Uterus (tissue), 4 donors: ENCODE measurements around the gene GRHL3. TPM values are rescaled to one million over a fixed set of nuclear protein-coding genes. Genes with fewer than 3 reads are reported as not detected.

Source experiments
- DNase-seq, 2 donors: peaks; one replicate each; pipeline ENCODE4 v3.0.0-alpha.2; 2019 to 2020
- H3K27ac ChIP-seq, 2 donors: fragments of 200-600 bp; sonication (generic); 1 replicate in 1 of 2; 2 replicates in 1 of 2; pipeline ENCODE4 v1.5.1; 2016 to 2018
- H3K27me3 ChIP-seq, 2 donors: fragments of 200-600 bp; sonication (generic); one replicate each; pipeline ENCODE4 v1.5.1; 2018 to 2019; ENCODE audit warnings: control low read depth in 1 of 2
- H3K36me3 ChIP-seq, 2 donors: fragments of 200-600 bp; sonication (generic); one replicate each; pipeline ENCODE4 v1.5.1; 2019; ENCODE audit warnings: control low read depth in 1 of 2
- H3K4me1 ChIP-seq, 2 donors: fragments of 200-600 bp; sonication (generic); one replicate each; pipeline ENCODE4 v1.5.1; 2018 to 2019; ENCODE audit warnings: control low read depth in 1 of 2
- H3K4me3 ChIP-seq, 2 donors: fragments of 200-600 bp; sonication (generic); 1 replicate in 1 of 2; 2 replicates in 1 of 2; pipeline ENCODE4 v1.5.1; 2018 to 2019; ENCODE audit warnings: mild to moderate bottlenecking in 1 of 2
- H3K9me3 ChIP-seq, 2 donors: fragments of 200-600 bp; sonication (generic); one replicate each; pipeline ENCODE4 v1.5.1; 2019; ENCODE audit warnings: control low read depth in 1 of 2
- POLR2A ChIP-seq, 2 donors: fragments of 450-650 bp; IDR thresholded peaks; one replicate each; pipeline ENCODE4 v1.6.1; 2016; ENCODE audit warnings: antibody characterized with exemption in 2 of 2, mild to moderate bottlenecking in 1 of 2, moderate library complexity in 1 of 2
- intact Hi-C: fragments of 100-400 bp; cut with DNase I; formaldehyde crosslinking; loops from one replicate; pipeline ENCODE4 v1.15.1; 2023; ENCODE audit warnings: low total_unique reads
- total RNA-seq, 4 donors: library from RNA; depleted of rRNA in 3 of 4; stranded (reverse); fragments of >200 nt in 3 of 4; gene quantifications; one replicate each; pipeline versions ENCODE4 v1.1.0 to v1.2.4, GENCODE V29; 2014 to 2023
- TF ChIP-seq, protein P1 (sequence below), 4 experiments: fragments of 200-600 bp in 2 of 4; fragments of 450-650 bp in 2 of 4; sonication (generic) in 2 of 4; IDR thresholded peaks; one replicate each; pipeline ENCODE4 v1.5.1; 2016 to 2019; ENCODE audit warnings: antibody characterized with exemption in 4 of 4, mild to moderate bottlenecking in 2 of 4, moderate library complexity in 1 of 4
- donor health status: DM: yes; HTN: yes; CAD: no.

GRHL3 gene
- total RNA-seq, 4 donors from 2014 or later: 0.15 to 0.35 TPM; not detected in 2

GRCh38 chr1:24331961-24332673 lies 13.0 kb downstream of the GRHL3 start:
- intact Hi-C loops: no loop called here

GRCh38 chr1:24336075-24336474 lies 16.9 kb downstream of the GRHL3 start:
- no peak for DNase-seq
- intact Hi-C loops: no loop called here
- no peaks in the 10 kb centered on the region for H3K36me3 ChIP-seq
- H3K9me3 ChIP-seq: no peaks in the 10 kb centered on the region
- H3K27me3 ChIP-seq: no peaks in the 10 kb centered on the region
- H3K27ac ChIP-seq: no peak overlapping the region
- H3K4me3 ChIP-seq: no peak overlapping the region
- H3K4me1 ChIP-seq: no peaks in the 10 kb centered on the region
- TF ChIP-seq, protein P1, sequence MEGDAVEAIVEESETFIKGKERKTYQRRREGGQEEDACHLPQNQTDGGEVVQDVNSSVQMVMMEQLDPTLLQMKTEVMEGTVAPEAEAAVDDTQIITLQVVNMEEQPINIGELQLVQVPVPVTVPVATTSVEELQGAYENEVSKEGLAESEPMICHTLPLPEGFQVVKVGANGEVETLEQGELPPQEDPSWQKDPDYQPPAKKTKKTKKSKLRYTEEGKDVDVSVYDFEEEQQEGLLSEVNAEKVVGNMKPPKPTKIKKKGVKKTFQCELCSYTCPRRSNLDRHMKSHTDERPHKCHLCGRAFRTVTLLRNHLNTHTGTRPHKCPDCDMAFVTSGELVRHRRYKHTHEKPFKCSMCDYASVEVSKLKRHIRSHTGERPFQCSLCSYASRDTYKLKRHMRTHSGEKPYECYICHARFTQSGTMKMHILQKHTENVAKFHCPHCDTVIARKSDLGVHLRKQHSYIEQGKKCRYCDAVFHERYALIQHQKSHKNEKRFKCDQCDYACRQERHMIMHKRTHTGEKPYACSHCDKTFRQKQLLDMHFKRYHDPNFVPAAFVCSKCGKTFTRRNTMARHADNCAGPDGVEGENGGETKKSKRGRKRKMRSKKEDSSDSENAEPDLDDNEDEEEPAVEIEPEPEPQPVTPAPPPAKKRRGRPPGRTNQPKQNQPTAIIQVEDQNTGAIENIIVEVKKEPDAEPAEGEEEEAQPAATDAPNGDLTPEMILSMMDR (IDR thresholded peaks at IDR 0.05): no peak
- no peak for TF ChIP-seq POLR2A (IDR thresholded peaks at IDR 0.05)

More at GRCh38 chr1:24331961-24332673, 13.0 kb downstream of the GRHL3 start:
- TF ChIP-seq, protein P1 (IDR thresholded peaks at IDR 0.05): no peak
- TF ChIP-seq POLR2A (IDR thresholded peaks at IDR 0.05): no peak
- no peak overlapping the region for H3K27ac ChIP-seq
- no peaks in the 10 kb centered on the region for H3K36me3 ChIP-seq
- H3K4me3 ChIP-seq: no peak overlapping the region
- H3K4me1 ChIP-seq: no peaks in the 10 kb centered on the region
- H3K27me3 ChIP-seq: no peaks in the 10 kb centered on the region
- no peak for DNase-seq
- H3K9me3 ChIP-seq: no peaks in the 10 kb centered on the region

DNA sequence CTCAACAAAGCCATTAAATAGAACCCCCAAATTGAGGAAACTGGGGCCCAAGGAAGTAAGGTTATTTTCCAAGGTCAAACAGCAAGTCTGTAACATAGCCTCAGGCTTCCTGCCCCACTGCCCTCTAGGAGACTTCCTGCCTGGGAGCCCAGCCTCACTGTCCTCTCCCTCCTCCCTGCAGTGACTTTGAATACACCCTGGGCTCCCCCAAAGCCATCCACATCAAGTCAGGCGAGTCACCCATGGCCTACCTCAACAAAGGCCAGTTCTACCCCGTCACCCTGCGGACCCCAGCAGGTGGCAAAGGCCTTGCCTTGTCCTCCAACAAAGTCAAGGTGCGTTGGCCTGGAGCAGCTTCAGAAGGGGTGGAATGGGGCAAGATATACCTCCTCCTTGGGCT lies 18.3 kb downstream of the GRHL3 start:
- no peaks in the 10 kb centered on the region for H3K9me3 ChIP-seq
- H3K4me3 ChIP-seq: no peak overlapping the region
- no peaks in the 10 kb centered on the region for H3K27me3 ChIP-seq
- TF ChIP-seq, protein P1 (IDR thresholded peaks at IDR 0.05): no peak
- TF ChIP-seq POLR2A (IDR thresholded peaks at IDR 0.05): no peak
- intact Hi-C loops: no loop called here
- no peak overlapping the region for H3K27ac ChIP-seq
- H3K4me1 ChIP-seq: no peaks in the 10 kb centered on the region
- DNase-seq: no peak
- H3K36me3 ChIP-seq: no peaks in the 10 kb centered on the region

DNA sequence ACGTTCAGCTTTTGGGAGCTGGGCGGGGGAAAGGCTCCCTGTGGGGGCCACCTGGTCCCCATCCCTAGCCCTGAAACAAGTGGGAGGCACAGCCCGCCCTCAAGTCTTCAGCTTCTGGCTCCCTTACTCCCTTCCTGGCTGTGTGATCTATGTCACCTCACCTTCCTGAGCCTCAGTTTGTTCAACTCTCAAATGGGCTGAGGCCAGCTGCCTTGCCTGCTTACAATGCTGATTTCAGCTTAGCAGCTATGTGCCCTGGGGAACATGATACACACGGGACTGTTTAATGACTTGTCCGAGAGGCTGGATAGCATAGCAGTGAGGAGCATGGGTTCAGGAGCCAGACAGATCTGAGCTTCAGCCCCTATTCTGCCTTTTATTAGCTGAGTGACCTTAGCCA lies 19.3 kb downstream of the GRHL3 start:
- DNase-seq: no peak
- Histone ChIP-seq H3K27ac (no peak overlapping the region), H3K27me3 (no peaks in the 10 kb centered on the region), H3K9me3 (no peaks in the 10 kb centered on the region), H3K36me3 (no peaks in the 10 kb centered on the region), H3K4me1 (no peaks in the 10 kb centered on the region), H3K4me3 (no peak overlapping the region)
- intact Hi-C loops: no loop called here
- TF ChIP-seq, protein P1 (IDR thresholded peaks at IDR 0.05): no peak
- TF ChIP-seq POLR2A (IDR thresholded peaks at IDR 0.05): no peak

- H3K4me3 ChIP-seq: no peak overlapping the region
- intact Hi-C loops: no loop called here
- no peak for DNase-seq
- H3K36me3 ChIP-seq: no peaks in the 10 kb centered on the region
- TF ChIP-seq, protein P1 (IDR thresholded peaks at IDR 0.05): no peak
- TF ChIP-seq POLR2A (IDR thresholded peaks at IDR 0.05): no peak
- no peaks in the 10 kb centered on the region for H3K9me3 ChIP-seq
- no peak overlapping the region for H3K27ac ChIP-seq
- no peaks in the 10 kb centered on the region for H3K27me3 ChIP-seq
- H3K4me1 ChIP-seq: no peaks in the 10 kb centered on the region
These were observed 20.8 kb downstream of the GRHL3 start for GRCh38 chr1:24339996-24340395.
